Activated naive CD8-positive, alpha-beta T cell treated with anti-CD3 and anti-CD28 coated beads, Interleukin-2, amount 10 ng/mL, durations not matched to agents 7 days and 5 days (primary cell): ENCODE results near the gene SRRM3. TPM values are rescaled to one million over a fixed set of nuclear protein-coding genes. Genes with fewer than 3 reads are reported as not detected.
"Not testable (repeated sequence)": the region's sequence is repeated elsewhere in the genome, so short reads cannot be mapped to it uniquely, and the experiment has no call there.

Experiments used
- ATAC-seq: fragments of 150-1000 bp; cut with Tn5 transposase; one replicate; pipeline ENCODE4 v1.10.0; 2021; ENCODE audit warnings: low read depth, moderate library complexity
- POLR2A ChIA-PET: fragments of 350-600 bp; sonication (Branson Sonifier 250); formaldehyde crosslinking; loops from one replicate; lab custom pipeline; 2021; ENCODE audit warnings: antibody characterized with exemption; lab: Charles Lee
- DNase-seq: peaks from one replicate; pipeline ENCODE4 v3.0.0; 2021
- H3K27ac Mint-ChIP-seq: one replicate; pipeline ENCODE4 v1.8.0; 2022; ENCODE audit warnings: mild to moderate bottlenecking, mixed read lengths
- H3K27me3 Mint-ChIP-seq: one replicate; pipeline ENCODE4 v1.8.0; 2022; ENCODE audit warnings: mild to moderate bottlenecking, moderate library complexity, mixed read lengths
- H3K36me3 Mint-ChIP-seq: one replicate; pipeline ENCODE4 v1.8.0; 2021; ENCODE audit warnings: mild to moderate bottlenecking, mixed read lengths
- H3K4me1 Mint-ChIP-seq: one replicate; pipeline ENCODE4 v1.8.0; 2021; ENCODE audit warnings: mixed read lengths
- H3K4me3 Mint-ChIP-seq: one replicate; pipeline ENCODE4 v1.8.0; 2022; ENCODE audit warnings: mild to moderate bottlenecking, moderate library complexity, mixed read lengths
- H3K9me3 Mint-ChIP-seq: one replicate; pipeline ENCODE4 v1.8.0; 2021; ENCODE audit warnings: mixed read lengths
- total RNA-seq, 2 experiments: library from RNA; stranded (reverse); gene quantifications; one replicate each; pipeline ENCODE4 v1.2.3, GENCODE V29; 2021

Gene SRRM3
- total RNA-seq, 2 experiments from 2014 or later, result not detected

DNA sequence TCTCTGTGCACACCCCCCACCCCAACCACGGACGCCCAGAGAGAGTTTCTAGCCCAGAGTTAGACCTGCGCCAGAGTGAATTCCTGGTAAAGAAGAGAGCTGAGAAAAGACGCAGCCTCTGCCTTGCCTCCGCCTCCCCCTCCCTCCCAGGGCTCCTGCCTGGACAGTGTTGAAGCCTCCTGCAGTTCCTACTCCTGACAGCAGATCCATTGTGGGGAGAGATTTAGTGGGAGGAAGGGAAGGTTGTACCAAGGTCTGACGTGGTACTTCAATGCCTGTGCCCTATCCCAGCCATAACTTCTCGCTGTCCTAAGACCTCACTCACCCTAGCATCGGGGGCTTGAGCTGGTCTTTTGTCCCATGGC, 952 bp downstream of the SRRM3 start:
- Mint-ChIP-seq H3K27ac (no peak overlapping the region), H3K9me3 (no peaks in the 10 kb centered on the region), H3K36me3 (no peaks in the 10 kb centered on the region), H3K4me1 (no peaks in the 10 kb centered on the region), H3K4me3 (no peak overlapping the region), H3K27me3 (peaks cover 3% of the 10 kb centered on the region)
- no peak for ATAC-seq
- DNase-seq, result no peak
- POLR2A ChIA-PET, result no interaction called here

DNA sequence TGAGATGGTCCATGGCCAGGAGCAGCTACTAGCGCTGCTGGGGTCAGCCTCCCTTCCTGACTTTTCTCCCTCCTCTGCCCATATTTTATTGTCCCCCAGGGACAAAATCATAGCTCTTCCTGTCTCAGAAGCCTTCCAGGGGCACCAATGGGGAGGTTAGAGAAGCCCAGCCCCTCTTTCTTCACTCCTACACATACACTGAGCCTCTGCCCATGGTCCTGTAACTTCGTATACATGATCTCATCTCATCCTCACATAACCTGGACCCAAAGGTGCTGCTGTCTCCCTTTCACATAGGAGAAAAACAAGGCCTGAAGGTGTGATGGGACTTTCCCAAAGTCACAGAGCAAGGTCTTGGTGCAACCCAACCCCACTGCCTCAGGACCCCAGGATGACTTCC, 2.5 kb downstream of the SRRM3 start:
- ATAC-seq, result no peak
- H3K4me1 Mint-ChIP-seq, result no peaks in the 10 kb centered on the region
- POLR2A ChIA-PET, result no interaction called here
- no peak overlapping the region for H3K4me3 Mint-ChIP-seq
- peaks cover 3% of the 10 kb centered on the region for H3K27me3 Mint-ChIP-seq
- H3K27ac Mint-ChIP-seq, result no peak overlapping the region
- no peaks in the 10 kb centered on the region for H3K36me3 Mint-ChIP-seq
- no peak for DNase-seq
- no peaks in the 10 kb centered on the region for H3K9me3 Mint-ChIP-seq

DNA sequence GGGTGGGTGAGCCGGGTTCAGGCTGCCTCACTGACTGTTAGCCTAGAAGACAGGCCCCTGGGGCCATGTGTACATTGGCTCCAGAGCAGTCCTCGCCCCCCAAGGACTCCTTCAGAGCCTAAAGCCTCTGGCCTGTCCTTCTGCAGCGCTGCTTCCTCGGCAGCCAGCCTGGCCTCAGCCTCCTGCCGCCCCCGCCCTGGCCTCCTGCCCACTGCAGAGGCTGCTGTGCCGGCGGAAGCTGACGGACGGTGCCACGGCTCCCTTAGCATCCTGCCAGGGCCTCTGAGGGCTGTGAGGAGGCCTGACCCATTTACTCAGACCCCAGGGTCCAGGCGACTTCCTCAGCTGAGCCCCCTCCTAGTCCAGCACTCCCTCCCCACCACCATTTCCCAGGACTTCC, 4.9 kb downstream of the SRRM3 start:
- H3K36me3 Mint-ChIP-seq, result no peaks in the 10 kb centered on the region
- POLR2A ChIA-PET, result no interaction called here
- no peaks in the 10 kb centered on the region for H3K4me1 Mint-ChIP-seq
- no peak for DNase-seq
- no peak overlapping the region for H3K27ac Mint-ChIP-seq
- H3K27me3 Mint-ChIP-seq, result peaks cover 3% of the 10 kb centered on the region
- H3K9me3 Mint-ChIP-seq, result no peaks in the 10 kb centered on the region
- ATAC-seq, result no peak
- no peak overlapping the region for H3K4me3 Mint-ChIP-seq

DNA sequence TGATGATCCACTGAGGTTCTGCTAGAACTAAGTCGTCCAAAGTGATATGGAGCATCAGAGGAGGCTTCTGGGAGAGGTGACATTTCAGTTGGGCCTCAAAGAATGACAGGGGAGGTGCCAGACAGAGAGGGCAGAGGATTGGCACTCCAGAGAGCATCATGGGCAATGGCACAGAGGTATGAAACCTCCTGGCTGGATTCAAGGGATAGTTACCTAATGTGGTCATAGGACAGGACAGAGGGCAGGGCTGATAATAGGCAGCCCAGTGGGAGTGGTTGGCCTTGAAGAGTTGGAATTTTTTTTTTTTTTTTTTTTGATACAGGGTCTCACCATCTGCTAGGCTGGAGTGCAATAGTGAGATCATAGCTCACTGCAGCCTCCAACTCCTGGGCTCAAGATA, 7.6 kb downstream of the SRRM3 start:
- DNase-seq, result no peak
- Mint-ChIP-seq H3K27ac (no peak overlapping the region), H3K36me3 (no peaks in the 10 kb centered on the region), H3K4me3 (no peak overlapping the region), H3K4me1 (no peaks in the 10 kb centered on the region), H3K27me3 (peaks cover 11% of the 10 kb centered on the region), H3K9me3 (no peaks in the 10 kb centered on the region)
- POLR2A ChIA-PET, result interaction anchor here (0.5 kb wide), 1 partner anchor 20 kb away, joined by 5 read pairs; no protein-coding TSS in a partner anchor
- no peak for ATAC-seq

DNA sequence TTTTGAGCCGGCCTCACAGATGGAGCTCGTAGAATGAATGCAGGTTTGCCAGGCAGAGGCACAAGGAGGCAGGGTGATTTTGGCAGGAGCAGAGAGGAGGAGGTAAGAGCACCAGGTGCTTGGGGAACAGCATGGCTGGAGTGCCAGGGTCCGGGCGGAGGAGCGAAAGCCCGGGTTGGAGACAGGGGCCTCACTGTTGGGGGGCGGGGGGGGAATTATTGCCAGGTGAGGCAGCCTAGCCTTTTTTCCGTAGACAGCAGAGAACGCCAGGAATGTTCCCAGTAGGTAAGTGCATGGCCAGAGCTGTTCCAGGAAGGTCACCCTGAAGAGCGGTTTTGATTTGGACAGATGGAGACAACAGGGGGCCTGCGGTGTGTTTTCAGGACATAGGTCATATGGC, 9.5 kb downstream of the SRRM3 start:
- POLR2A ChIA-PET, result interaction anchor here (0.6 kb wide), 1 partner anchor 84 kb away, joined by 6 read pairs; no protein-coding TSS in a partner anchor
- Mint-ChIP-seq H3K9me3 (no peaks in the 10 kb centered on the region), H3K27me3 (peaks cover 9% of the 10 kb centered on the region), H3K4me3 (no peak overlapping the region), H3K36me3 (no peaks in the 10 kb centered on the region), H3K27ac (no peak overlapping the region), H3K4me1 (no peaks in the 10 kb centered on the region)
- no peak for ATAC-seq
- DNase-seq, result no peak

DNA sequence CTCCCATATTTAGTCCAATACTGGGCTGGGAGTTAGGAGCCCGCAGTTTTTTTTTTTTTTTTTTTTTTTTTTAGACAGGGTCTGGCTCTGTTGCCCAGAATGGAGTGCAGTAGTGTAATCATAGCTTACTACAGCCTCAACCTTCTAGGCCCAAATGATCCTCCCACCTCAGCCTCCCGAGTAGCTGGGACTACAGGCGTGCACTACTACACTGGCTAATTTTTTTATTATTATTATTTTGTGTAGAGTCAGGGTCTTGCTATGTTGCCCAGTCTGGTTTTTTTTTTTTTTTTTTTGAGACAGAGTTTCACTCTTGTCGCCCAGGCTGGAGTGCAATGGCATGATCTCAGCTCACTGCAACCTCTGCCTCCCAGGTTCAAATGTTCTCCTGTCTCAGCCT, 13.7 kb downstream of the SRRM3 start:
- H3K9me3 Mint-ChIP-seq, POLR2A ChIA-PET, H3K4me1 Mint-ChIP-seq, DNase-seq, H3K27ac Mint-ChIP-seq, H3K4me3 Mint-ChIP-seq, H3K36me3 Mint-ChIP-seq, ATAC-seq: not testable (repeated sequence)
- peaks cover 20% of the 10 kb centered on the region for H3K27me3 Mint-ChIP-seq

DNA sequence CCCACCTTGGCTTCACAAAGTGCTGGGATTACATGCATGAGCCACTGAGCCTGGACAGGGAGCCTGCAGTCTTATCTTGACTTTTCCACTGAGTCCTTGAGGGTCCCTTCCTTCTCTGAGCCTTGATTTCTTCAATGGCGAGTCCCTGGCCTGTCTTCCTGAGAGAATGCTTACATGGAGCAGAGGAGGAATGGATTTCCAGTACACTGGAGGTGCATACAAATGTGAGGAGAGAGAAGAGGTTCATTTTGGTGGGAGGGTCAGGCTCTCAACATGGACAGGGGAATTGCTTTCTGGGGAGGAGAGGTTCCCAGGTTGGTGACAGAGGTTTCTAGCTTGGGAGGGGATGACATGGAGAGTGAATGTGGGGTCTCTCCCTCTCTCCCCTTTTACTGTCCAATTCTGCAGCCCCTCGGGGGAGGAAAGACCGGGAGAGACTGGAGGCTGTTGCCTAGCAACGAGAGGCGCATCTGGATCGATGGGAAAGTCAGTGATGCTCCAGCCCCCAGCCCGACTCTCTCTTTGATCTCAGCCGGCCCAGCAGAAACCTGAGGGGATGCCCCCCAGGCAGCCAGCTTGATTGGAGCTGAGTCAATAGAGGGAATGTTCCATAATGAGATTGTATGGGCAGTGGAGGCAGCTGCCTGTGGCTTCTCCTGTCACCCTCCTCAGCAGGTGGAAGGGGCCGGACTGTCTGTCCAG, 14.8 kb downstream of the SRRM3 start:
- no peak overlapping the region for H3K4me3 Mint-ChIP-seq
- H3K9me3 Mint-ChIP-seq, result no peaks in the 10 kb centered on the region
- no peaks in the 10 kb centered on the region for H3K4me1 Mint-ChIP-seq
- H3K36me3 Mint-ChIP-seq, result no peaks in the 10 kb centered on the region
- ATAC-seq (no peak), DNase-seq (no peak)
- H3K27me3 Mint-ChIP-seq, result peaks cover 23% of the 10 kb centered on the region
- no peak overlapping the region for H3K27ac Mint-ChIP-seq
- POLR2A ChIA-PET, result interaction anchor here (0.6 kb wide), 1 partner anchor 202 kb away, joined by 9 read pairs; no protein-coding TSS in a partner anchor

DNA sequence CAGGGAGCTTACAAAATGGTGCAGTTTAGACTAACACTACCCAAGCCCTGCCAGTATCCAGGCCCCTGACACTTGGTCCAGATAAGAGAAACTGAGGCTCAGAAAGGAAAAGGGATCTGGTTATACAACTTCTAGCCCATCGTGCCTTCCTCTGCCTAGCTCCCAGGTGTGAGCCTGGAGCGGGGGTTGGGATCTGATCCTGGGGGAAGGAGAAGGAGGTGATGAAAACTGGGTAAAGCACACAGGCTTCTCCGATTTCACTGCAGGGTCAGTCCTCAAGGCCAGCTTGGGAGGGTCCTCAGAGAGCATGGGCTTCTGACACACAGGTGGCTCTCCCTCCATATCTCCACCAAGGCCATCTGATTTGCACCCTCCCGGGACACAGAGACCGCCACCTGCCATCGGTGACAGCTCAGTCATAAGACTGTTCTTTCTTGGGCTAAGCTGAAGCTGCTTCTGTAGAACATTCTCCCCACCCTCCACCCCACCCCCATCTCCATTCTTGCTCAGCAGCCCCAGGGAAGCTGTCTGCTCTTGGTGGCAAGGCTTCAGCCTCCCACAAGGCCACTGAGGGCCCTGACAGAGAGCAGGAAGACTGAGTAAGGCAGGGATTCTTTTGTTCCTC, 16.4 kb downstream of the SRRM3 start:
- ATAC-seq (no peak), DNase-seq (no peak)
- Mint-ChIP-seq H3K36me3 (no peaks in the 10 kb centered on the region), H3K4me3 (no peak overlapping the region), H3K4me1 (no peaks in the 10 kb centered on the region), H3K27me3 (peaks cover 23% of the 10 kb centered on the region), H3K27ac (no peak overlapping the region), H3K9me3 (no peaks in the 10 kb centered on the region)
- POLR2A ChIA-PET, result interaction anchor here (0.7 kb wide), 1 partner anchor 17 kb away, joined by 3 read pairs; no protein-coding TSS in a partner anchor

DNA sequence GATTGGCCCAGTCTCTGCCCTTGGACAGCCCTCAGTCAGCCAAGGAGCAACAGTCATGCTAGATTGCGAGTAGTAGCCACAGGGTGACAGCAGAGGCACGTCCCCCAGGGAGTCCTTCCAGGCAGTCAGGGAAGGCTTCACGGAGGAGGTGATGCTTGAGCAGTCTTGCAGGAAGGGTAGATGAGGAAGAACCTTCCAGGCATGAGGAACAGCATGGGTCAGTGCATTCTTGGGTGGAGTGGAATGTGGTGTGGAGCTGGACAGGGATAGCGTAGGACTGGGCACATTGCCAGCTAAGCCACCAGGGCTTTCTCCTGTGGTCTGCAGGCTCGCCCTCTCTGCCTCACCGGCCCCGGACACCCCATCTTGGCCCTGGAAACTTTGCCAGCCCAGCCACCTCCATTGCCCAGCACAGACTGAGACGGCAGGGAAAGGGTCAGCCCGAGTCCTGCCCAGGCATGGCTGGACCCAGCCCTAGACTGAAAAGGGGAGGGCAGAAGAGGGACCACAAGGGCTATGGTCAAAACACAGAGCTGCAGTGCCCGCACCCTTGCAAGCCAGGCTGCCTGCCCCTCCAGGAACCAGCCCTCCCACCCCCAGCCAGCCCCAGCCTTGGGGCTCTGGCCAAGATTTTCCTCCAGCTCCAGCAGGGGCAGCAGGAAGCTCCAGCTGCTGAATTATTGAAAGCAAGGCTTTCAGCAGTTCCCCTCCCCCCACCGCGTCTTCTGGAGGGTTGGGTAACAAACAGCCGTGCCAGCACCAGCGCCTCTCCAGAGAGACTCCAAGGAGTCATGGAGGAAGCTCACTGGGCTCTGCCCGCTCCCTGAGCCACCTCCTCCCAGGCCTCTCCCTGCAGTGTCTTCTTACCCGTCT, 18.7 kb downstream of the SRRM3 start:
- ATAC-seq, result no peak
- no peak for DNase-seq
- no peak overlapping the region for H3K4me3 Mint-ChIP-seq
- H3K27ac Mint-ChIP-seq, result no peak overlapping the region
- no peaks in the 10 kb centered on the region for H3K36me3 Mint-ChIP-seq
- POLR2A ChIA-PET, result no interaction called here
- peaks cover 18% of the 10 kb centered on the region for H3K27me3 Mint-ChIP-seq
- H3K9me3 Mint-ChIP-seq, result no peaks in the 10 kb centered on the region
- no peaks in the 10 kb centered on the region for H3K4me1 Mint-ChIP-seq

DNA sequence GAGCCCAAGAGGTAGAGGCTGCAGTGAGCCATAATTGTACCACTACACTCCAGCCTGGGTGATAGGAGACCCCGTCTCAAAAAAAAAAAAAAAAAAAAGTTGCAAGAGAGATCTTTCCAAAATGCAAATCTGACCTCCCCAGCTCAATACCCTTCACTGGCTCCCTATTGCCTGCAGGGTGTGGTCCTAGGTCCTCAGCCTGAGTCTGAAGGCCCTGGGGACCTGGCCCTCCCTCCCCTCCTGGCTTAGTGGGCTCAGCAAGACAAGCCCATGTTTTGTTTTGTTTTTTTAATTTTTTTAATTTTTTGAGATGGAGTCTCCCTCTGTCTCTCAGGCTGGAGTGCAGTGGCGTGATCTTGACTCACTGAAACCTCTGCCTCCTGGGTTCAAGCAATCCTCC, 20.6 kb downstream of the SRRM3 start:
- ATAC-seq (no peak), DNase-seq (no peak)
- no peaks in the 10 kb centered on the region for H3K4me1 Mint-ChIP-seq
- no peak overlapping the region for H3K4me3 Mint-ChIP-seq
- POLR2A ChIA-PET, result no interaction called here
- H3K27me3 Mint-ChIP-seq, result peaks cover 12% of the 10 kb centered on the region
- no peaks in the 10 kb centered on the region for H3K9me3 Mint-ChIP-seq
- H3K36me3 Mint-ChIP-seq, result no peaks in the 10 kb centered on the region
- H3K27ac Mint-ChIP-seq, result no peak overlapping the region

DNA sequence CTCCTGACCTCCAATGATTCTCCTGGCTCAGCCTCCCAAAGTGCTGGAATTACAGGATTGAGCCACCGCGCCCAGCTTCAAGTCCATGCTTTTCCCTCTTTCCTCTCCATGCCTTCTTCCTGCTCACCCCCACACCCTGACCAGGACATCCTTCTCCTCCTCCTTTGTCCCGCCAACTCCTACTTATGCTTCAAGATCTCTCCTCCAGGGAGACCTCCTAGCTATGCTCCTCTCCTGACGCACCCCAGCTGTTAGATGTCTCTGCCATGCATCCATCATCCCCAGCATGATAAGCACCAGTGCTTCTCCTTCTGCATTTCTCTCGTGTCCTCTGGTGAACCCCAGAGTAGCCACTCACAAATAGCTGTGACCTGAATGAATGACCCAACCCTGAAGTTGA, 21.1 kb downstream of the SRRM3 start:
- H3K36me3 Mint-ChIP-seq, result no peaks in the 10 kb centered on the region
- ATAC-seq, result no peak
- no peak overlapping the region for H3K4me3 Mint-ChIP-seq
- peaks cover 8% of the 10 kb centered on the region for H3K27me3 Mint-ChIP-seq
- H3K27ac Mint-ChIP-seq, result no peak overlapping the region
- POLR2A ChIA-PET, result no interaction called here
- DNase-seq, result no peak
- no peaks in the 10 kb centered on the region for H3K4me1 Mint-ChIP-seq
- H3K9me3 Mint-ChIP-seq, result no peaks in the 10 kb centered on the region

DNA sequence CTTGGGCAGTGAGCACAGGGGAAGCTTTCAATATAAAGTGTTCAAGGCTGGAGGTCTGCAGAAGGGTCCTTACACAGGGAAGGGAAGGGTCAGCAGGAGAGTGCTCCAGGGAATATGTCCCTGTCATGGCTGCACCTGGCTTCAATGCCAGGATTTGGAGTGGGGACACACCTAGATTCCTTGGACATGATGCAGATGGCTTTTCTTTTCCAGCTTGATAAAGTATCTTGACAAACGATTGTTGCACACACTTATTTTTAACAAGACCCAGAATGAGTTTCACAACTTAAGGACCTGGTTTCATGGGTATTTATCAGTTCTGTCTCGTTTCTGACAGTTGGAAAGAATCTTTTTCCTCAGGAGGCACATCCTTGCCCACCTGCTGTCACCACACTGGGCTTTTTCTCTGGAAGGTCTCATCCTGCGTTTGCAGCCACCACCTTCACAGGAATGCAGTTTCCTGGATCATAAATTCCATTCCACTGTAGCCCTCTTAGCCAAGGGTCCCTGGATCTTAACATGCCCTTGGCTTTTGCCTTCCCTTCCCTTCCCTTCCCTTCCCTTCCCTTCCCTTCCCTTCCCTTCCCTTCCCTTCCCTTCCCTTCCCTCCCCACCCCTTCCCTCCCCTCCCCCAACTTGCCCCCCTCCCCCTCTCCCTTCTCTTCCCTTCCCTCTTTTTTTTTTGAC, 21.7 kb downstream of the SRRM3 start:
- H3K4me3 Mint-ChIP-seq, result no peak overlapping the region
- ATAC-seq (no peak), DNase-seq (no peak)
- H3K4me1 Mint-ChIP-seq, result no peaks in the 10 kb centered on the region
- POLR2A ChIA-PET, result no interaction called here
- H3K27ac Mint-ChIP-seq, result no peak overlapping the region
- no peaks in the 10 kb centered on the region for H3K36me3 Mint-ChIP-seq
- peaks cover 8% of the 10 kb centered on the region for H3K27me3 Mint-ChIP-seq
- H3K9me3 Mint-ChIP-seq, result no peaks in the 10 kb centered on the region

DNA sequence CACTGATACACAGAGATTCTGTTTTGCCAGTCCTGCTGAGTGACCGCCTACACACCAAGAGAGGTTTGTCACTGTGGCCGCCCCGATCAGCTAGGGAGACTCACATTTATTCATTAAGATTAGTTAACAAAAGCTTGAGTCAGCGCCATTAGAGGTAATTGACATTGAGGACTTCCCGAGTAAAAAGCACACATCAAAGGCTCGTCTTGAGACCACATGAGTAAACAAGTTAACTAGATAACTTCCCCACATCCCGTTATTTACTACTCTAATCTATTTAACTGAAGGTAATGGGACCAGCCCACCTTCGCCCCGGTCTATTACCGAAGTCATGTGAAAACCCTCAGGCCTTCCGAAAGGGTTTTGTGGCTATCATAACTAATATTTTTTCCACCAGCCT, 23.0 kb downstream of the SRRM3 start:
- DNase-seq (no peak), ATAC-seq (no peak)
- POLR2A ChIA-PET, result no interaction called here
- no peaks in the 10 kb centered on the region for H3K9me3 Mint-ChIP-seq
- H3K4me1 Mint-ChIP-seq, result no peaks in the 10 kb centered on the region
- H3K27ac Mint-ChIP-seq, result no peak overlapping the region
- no peaks in the 10 kb centered on the region for H3K36me3 Mint-ChIP-seq
- H3K27me3 Mint-ChIP-seq, result peaks cover 8% of the 10 kb centered on the region
- no peak overlapping the region for H3K4me3 Mint-ChIP-seq
